Activated CD4-positive, alpha-beta T cell treated with anti-CD3 and anti-CD28 coated beads, Interleukin-2, amount 50 U/mL, for 24 hours (primary cell): ENCODE data around the gene TGM2.

Source experiments
- DNase-seq, 2 donors: peaks; one replicate each; pipeline ENCODE4 v3.0.0-alpha.2; 2020; ENCODE audit warnings: low read depth in 1 of 2, low spot score in 1 of 2

The TGM2 gene

GRCh38 chr20:38162878-38163875, 1.9 kb downstream of the TGM2 start:
- DNase-seq: no peak

GRCh38 chr20:38162149-38162548, 2.9 kb downstream of the TGM2 start:
- no peak for DNase-seq

DNA sequence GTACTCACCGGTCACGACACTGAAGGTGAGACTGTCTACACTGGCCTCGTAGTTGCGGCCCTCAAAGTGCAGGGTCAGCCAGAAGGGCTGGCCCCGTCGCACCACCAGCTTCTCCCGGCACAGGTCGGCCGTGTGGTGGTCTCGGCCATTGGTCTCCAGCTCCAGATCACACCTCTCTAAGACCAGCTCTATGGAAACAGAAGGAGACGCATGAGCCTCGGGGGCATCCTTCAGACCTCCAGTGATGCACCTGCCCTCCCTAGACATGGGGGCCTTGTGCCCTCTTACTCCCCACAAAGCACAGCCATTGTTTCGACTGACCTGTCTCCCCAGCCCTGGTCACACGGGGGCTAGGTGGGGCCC, 3.7 kb downstream of the TGM2 start:
- no peak for DNase-seq

- no peak for DNase-seq
Observed at GRCh38 chr20:38159957-38160756, 4.9 kb downstream of the TGM2 start.

GRCh38 chr20:38159566-38159956, 5.5 kb downstream of the TGM2 start:
- DNase-seq: no peak

- no peak for DNase-seq
Observed at GRCh38 chr20:38158701-38159351, 6.2 kb downstream of the TGM2 start.

DNA sequence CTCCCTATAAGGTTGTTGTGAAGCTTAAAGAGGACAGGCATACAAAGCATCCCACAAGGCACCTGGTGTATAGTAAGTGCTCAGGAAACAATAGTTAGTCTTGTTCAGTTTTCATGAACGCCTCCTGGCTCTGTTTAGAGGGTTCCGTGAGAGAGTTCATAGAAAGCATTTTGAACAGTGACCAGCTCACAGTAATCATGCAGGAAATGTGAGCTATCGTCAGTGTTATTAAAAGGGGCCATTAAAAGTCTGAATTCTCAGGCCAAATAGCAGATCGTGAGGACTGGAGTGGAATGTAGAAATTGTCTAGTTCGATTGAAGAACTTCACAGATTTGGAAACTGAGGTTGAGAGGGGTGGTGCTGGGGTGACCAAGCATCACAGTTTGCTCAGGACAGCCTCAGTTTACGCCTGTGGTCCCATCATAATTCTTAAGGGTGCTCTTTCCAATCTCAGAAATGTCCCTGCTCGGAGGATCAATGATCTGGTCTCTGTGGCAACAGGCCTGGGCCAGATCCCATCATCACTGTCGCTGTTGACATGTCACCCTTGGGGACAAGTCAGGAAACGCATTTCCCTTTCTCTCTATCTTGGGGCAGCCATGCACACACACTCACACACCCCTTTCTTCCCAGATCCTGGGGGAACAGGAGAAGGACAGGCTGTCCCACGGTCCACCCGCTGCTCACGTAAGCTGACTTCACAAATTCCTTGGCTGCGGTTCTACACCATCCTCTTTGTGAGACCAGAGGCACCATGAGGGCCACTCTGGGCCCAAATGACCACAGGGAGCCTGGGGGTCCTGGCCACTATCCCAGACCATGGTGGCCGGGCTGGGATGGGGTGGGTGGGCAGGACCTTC, 7.2 kb downstream of the TGM2 start:
- no peak for DNase-seq

DNA sequence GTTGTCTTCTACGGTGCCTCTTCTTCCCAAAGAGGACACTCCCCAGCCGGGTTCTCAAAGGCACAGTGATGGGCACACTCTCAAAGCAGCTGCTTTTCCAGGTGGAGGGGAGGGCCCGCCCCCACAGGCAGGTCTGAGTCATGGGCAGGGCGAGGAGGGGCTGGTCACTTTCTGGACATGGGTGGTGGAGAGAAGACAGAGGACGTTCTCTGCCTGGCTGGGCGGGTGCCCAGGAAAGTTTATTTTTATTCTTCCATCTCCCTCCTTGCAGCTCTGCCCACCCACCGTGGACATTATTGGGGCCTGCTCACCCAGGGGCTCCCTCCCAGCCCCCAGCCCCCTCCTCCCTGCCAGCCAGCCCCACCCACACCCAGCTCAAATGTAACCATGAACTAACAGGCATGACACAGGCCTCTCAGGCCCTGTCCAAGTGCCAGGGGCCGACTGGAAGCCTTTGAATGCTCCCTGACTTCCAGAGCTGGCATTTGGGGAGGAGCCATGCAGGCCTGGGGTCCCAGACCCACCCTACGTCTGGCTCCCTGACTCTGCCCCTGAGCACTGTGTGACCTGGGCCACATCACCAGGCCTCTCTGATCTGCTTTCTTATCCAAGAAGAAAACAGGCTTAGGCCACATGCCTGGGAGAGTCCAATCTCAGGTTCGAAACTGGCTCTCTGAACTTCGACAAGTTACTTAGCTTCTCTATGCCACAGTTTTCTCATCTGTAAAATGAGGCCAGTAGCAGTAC, 8.0 kb downstream of the TGM2 start:
- no peak for DNase-seq

DNA sequence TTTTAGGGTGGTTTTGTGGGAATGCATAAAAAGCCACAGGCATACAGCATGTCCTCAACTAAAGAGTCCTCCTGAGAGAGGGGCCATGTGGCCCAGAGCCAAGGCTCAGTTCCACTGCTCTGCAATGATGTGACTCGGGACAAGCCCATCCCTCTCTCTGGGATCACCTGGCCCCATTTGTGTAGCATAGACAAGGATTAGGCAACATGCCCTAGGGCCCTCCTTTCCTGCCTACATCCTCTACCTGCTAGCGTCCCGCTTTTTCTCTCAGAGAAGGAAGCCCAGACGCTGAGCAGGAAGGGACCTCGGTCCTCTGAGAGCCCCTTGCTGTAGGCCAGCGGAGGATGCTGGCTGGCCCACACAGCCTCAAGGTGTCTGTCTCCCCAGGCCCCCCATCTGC, 8.8 kb downstream of the TGM2 start:
- DNase-seq: no peak

- no peak for DNase-seq
Observed at GRCh38 chr20:38155811-38156210, 9.3 kb downstream of the TGM2 start.

GRCh38 chr20:38153401-38153800, 11.7 kb downstream of the TGM2 start:
- no peak for DNase-seq

DNA sequence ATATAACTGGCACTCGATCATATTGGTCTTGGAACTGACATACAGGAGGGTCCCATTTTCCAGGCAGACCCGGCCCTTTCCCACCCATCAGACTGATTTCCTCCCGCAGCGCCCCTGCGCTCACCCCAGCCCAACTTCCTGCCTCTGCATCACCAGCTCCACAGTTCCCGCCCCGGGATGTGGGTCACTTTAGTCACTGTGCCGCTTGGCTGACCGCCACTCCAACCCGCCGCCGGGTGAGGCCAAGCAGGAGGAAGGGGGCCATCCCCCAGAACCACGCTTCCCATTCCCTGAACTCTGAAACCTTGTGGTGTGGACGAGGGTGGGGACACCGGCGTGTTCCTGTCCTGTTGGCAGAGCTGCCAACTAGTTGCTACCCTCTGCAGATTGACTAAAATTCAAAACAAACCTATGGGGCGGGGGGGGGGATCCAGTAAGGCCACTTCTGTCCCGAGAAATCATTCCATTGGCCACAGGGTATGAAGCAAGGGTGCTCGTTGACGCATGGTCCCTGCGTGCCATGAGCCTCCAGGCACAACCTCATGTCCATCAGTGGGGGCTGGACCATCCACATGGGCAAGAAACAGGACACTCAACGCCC, 12.3 kb downstream of the TGM2 start:
- DNase-seq: no peak

- DNase-seq: no peak
Observed at GRCh38 chr20:38152175-38152620, 12.9 kb downstream of the TGM2 start.

- no peak for DNase-seq
Observed at GRCh38 chr20:38151455-38151854, 13.6 kb downstream of the TGM2 start.

GRCh38 chr20:38150335-38151170, 14.5 kb downstream of the TGM2 start:
- no peak for DNase-seq

DNA sequence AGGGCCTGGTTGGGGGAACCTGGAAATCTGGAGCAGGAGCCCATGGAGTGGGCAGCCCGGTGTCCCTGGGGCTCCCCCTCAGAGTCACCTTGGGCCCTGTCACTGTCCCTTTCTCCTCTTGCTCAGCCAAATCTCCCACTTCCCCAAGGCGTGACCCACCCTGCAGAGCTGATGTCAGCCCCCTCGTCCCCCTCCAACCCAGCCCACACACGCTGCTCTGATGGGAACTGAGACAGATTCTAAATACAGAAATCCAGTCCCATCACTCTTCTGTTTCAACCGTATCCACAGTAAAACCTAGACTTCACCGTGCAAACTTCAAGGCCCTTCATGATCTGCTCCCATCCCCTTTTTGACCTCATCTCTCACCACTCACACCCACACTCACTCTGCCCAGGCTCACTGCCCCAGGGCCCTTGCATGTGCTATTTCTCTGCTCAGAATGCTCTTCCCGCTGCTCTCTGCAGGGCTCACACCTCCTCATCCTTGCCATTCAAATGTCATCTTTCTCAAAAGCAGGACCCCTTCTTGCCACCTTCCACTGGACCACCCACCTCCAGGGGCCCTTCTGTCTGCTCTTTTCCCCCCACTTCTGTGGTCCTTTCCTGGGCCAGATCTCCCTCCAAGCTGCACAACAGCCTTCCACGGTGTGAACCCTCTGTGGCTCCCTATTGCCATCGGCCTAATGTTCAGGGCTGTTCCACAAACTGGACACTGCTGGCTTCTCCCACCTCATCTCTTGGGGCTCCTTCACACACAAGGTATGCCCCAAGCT, 16.6 kb downstream of the TGM2 start:
- no peak for DNase-seq

DNA sequence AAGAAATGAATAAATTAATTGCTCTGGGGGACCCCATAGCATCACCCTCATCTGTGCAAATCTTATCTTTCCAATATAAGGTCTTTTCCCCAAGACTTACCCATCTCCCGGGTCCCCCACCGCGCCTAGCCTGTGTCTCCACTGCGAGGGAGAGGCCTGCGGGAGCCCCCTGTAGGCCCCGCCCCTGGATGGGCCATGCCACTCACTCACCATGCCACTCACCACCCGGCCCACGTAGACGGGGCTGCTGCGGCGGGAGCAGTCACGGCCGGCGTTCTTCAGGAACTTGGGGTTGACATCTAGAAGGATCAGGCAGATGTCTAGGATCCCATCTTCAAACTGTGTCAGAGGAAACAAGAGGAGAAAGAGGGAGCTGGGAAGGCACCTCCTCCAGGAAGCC, 17.3 kb downstream of the TGM2 start:
- DNase-seq: no peak

- no peak for DNase-seq
Observed at GRCh38 chr20:38147163-38147562, 17.9 kb downstream of the TGM2 start.
